ENCODE data around the gene MAGI2. TPM values are rescaled to one million over a fixed set of nuclear protein-coding genes. Genes with fewer than 3 reads are reported as not detected.

The MAGI2 gene
- total RNA-seq, 1 experiment from 2014 or later = 14.3 TPM

DNA sequence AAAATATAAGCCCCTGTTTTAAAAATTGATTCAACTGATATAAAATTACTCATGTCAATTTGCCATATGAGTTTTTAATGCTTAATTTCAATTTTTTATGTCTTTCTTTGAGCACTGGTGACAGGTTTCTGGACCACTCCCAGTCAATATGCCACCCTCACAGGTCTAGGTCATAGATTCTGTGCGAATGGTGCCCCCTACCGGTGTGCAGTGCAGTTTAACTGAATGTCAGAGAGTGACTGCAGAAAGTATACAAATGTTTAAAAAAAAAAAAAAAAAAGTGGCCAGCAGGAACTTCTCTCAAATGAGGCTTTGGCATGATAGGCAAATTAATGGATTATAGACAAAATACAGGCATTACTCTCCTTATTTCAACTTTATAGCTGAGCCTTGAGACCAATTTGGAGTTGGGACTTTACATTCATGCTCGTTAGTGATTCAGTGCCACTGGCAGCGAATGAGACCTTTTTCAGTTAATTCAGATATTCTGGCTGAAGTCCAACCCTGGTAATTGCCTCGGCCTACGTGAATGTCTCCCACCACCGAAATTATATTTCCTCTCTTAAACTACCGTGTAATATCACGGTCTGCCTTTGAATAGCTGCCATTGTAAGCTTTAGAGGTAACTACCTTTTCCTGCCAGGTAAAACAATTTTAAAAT, 1227.3 kb downstream of the MAGI2 start:
- H2BK20ac ChIP-seq (ENCODE audit: low read depth, low read length, poor library complexity, severe bottlenecking) = no peak overlapping the region
- no peaks in the 10 kb centered on the region for H3K9me3 Mint-ChIP-seq
- H4K8ac ChIP-seq (replicated peaks; ENCODE audit: insufficient read length, low read depth, low read length) = no peak overlapping the region
- no peak overlapping the region for H3K18ac ChIP-seq (ENCODE audit: insufficient read length, low read depth, low read length)
- H3K79me2 ChIP-seq (ENCODE audit: insufficient read depth, low read length) = no peaks in the 10 kb centered on the region
- H2AFZ ChIP-seq (ENCODE audit: low read length) = no peak overlapping the region
- peaks cover 2% of the 10 kb centered on the region for H4K20me1 ChIP-seq (ENCODE audit: control insufficient read depth, insufficient read depth, insufficient read length)
- TF ChIP-seq, protein P1, sequence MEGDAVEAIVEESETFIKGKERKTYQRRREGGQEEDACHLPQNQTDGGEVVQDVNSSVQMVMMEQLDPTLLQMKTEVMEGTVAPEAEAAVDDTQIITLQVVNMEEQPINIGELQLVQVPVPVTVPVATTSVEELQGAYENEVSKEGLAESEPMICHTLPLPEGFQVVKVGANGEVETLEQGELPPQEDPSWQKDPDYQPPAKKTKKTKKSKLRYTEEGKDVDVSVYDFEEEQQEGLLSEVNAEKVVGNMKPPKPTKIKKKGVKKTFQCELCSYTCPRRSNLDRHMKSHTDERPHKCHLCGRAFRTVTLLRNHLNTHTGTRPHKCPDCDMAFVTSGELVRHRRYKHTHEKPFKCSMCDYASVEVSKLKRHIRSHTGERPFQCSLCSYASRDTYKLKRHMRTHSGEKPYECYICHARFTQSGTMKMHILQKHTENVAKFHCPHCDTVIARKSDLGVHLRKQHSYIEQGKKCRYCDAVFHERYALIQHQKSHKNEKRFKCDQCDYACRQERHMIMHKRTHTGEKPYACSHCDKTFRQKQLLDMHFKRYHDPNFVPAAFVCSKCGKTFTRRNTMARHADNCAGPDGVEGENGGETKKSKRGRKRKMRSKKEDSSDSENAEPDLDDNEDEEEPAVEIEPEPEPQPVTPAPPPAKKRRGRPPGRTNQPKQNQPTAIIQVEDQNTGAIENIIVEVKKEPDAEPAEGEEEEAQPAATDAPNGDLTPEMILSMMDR (conservative IDR thresholded peaks at IDR 0.05) = peak; percentile 85
- no peak overlapping the region for H3K9ac ChIP-seq (ENCODE audit: extremely low read depth, insufficient read length, low read length)
- H2BK12ac ChIP-seq (ENCODE audit: insufficient read length, low read depth, low read length) = no peak overlapping the region
- no peak overlapping the region for H3K14ac ChIP-seq (ENCODE audit: insufficient read depth, low read length)
- DNase-seq = peak; percentile 68
- H3K27me3 Mint-ChIP-seq (ENCODE audit: low read depth) = no peaks in the 10 kb centered on the region
- H3K23ac ChIP-seq (ENCODE audit: insufficient read length, low read depth, low read length) = no peak overlapping the region
- no peaks in the 10 kb centered on the region for H3K36me3 Mint-ChIP-seq (ENCODE audit: insufficient read depth in 1 of 3, low read depth in 3 of 3)
- no peak overlapping the region for H3K4ac ChIP-seq (ENCODE audit: low read depth, low read length)
- H3K27ac ChIP-seq (ENCODE audit: insufficient read length, low read depth, low read length) = no peak overlapping the region
- no peak overlapping the region for H2BK5ac ChIP-seq (ENCODE audit: insufficient read length, low read length)
- H3K4me3 Mint-ChIP-seq = no peak overlapping the region
- no peak overlapping the region for H3K27ac Mint-ChIP-seq
- no peak overlapping the region for H4K91ac ChIP-seq (ENCODE audit: insufficient read length, low read depth, low read length)
- H3T11ph ChIP-seq (ENCODE audit: low read length) = no peak overlapping the region
- peaks cover 5 to 9% of the 10 kb centered on the region in 2 experiments; a peak in 3 of 4 replicates for H3K4me1 Mint-ChIP-seq
- H3K56ac ChIP-seq (ENCODE audit: insufficient read length, low read depth, low read length) = no peak overlapping the region
- no peak overlapping the region for H3K4me2 ChIP-seq (ENCODE audit: insufficient read depth, insufficient read length, low read length)
- no peak overlapping the region for H2BK120ac ChIP-seq (ENCODE audit: low read depth, low read length, poor library complexity, severe bottlenecking)
- H3K23me2 ChIP-seq (ENCODE audit: insufficient read length, low read depth, low read length, poor library complexity, severe bottlenecking) = no peaks in the 10 kb centered on the region
- H4K5ac ChIP-seq (ENCODE audit: insufficient read length, low read depth, low read length) = no peak overlapping the region
- no peaks in the 10 kb centered on the region for H3K4me1 ChIP-seq (ENCODE audit: insufficient read depth, low read length)
- H3K27me3 ChIP-seq (ENCODE audit: insufficient read depth, low read length) = no peaks in the 10 kb centered on the region
- no peak overlapping the region for H2BK15ac ChIP-seq (ENCODE audit: low read depth, low read length)
- no peaks in the 10 kb centered on the region for H3K9me3 ChIP-seq (ENCODE audit: control insufficient read depth, low read depth, low read length)
- no peak overlapping the region for H2AK5ac ChIP-seq (ENCODE audit: insufficient read length, low read length)
- H3K79me1 ChIP-seq (ENCODE audit: insufficient read depth, low read depth, low read length, poor library complexity, severe bottlenecking) = no peaks in the 10 kb centered on the region
- WGBS (ENCODE audit: extremely low coverage, insufficient read length, low lambda C conversion rate) = no CpG with 5 or more reads among the region's 9 CpGs
